ENCODE measurements around the gene CCNYL1.

DNA sequence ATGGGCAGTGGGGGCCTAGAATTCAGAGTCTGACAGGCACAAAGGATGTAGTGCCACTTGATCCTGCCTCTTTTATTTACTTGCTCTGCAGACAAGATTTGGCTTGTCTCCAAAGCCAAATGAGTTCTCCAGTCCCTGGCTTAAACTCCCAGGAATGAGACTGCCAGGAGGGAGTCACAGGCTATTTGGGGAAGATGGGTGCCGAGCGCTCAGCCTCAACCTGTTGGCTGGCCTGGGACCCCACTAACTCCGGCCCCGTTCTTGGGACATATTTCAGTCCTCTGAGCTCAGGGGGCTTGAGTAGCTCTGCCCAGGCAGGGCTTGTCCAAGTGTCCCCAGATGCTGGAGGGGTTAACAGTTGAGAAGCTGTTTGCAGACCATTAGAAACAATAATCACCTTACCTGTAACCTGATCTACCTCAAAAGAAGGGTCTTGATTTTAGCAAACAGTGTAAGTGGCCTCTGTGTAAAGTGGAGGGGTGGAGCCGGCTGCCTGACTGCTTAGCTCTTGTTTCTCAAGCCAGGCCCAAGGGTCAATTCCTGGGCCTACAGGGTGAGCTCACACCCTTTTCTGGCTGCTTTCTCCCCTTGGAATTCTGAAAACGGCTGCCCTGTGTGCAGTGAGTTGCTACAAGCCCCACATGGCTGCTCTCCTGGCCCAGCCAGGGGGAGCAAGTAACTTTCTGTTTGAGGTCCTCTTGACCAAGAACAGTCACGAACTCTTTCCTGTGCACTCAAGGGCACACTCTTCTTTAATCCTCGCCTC, 85.3 kb downstream of the CCNYL1 start:
- TF ChIP-seq POLR2A (IDR thresholded peaks at IDR 0.05): no peak
- no peak for TF ChIP-seq EP300 (IDR thresholded peaks at IDR 0.05; ENCODE audit: low read depth)
- TF ChIP-seq, protein P1, sequence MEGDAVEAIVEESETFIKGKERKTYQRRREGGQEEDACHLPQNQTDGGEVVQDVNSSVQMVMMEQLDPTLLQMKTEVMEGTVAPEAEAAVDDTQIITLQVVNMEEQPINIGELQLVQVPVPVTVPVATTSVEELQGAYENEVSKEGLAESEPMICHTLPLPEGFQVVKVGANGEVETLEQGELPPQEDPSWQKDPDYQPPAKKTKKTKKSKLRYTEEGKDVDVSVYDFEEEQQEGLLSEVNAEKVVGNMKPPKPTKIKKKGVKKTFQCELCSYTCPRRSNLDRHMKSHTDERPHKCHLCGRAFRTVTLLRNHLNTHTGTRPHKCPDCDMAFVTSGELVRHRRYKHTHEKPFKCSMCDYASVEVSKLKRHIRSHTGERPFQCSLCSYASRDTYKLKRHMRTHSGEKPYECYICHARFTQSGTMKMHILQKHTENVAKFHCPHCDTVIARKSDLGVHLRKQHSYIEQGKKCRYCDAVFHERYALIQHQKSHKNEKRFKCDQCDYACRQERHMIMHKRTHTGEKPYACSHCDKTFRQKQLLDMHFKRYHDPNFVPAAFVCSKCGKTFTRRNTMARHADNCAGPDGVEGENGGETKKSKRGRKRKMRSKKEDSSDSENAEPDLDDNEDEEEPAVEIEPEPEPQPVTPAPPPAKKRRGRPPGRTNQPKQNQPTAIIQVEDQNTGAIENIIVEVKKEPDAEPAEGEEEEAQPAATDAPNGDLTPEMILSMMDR (IDR thresholded peaks at IDR 0.05): no peak

Measured in transverse colon (tissue), 3 donors.